Heart right ventricle (tissue), 16 donors: ENCODE results near the gene AADAT. TPM values are rescaled to one million over a fixed set of nuclear protein-coding genes. Genes with fewer than 3 reads are reported as not detected.

Experiments
- ATAC-seq, 8 donors: fragments of 200-7000 bp; cut with Tn5 transposase; one replicate each; pipeline ENCODE4 v1.9.1; 2020; ENCODE audit warnings: mild to moderate bottlenecking in 8 of 8, moderate library complexity in 8 of 8, moderate number of reproducible peaks in 1 of 8
- DNase-seq, 2 donors: peaks; one replicate each; pipeline ENCODE4 v3.0.0-alpha.2; 2020
- H3K27ac ChIP-seq, 10 donors: fragments of 200-600 bp; sonication (generic) in 2 of 10; one replicate each; pipeline versions ENCODE4 v1.5.0 to v1.8.0; 2020 to 2022; ENCODE audit warnings: mild to moderate bottlenecking in 3 of 10
- H3K27me3 ChIP-seq, 7 donors: fragments of 200-600 bp; one replicate each; pipeline ENCODE4 v1.8.0; 2021 to 2022; ENCODE audit warnings: mild to moderate bottlenecking in 2 of 7
- H3K36me3 ChIP-seq, 9 donors: fragments of 200-600 bp; sonication (generic) in 1 of 9; one replicate each; pipeline versions ENCODE4 v1.5.0 to v1.8.0; 2020 to 2022; ENCODE audit warnings: mild to moderate bottlenecking in 2 of 9
- H3K4me1 ChIP-seq, 9 donors: fragments of 200-600 bp; sonication (generic) in 1 of 9; one replicate each; pipeline versions ENCODE4 v1.5.0 to v1.8.0; 2020 to 2022; ENCODE audit warnings: mild to moderate bottlenecking in 4 of 9
- H3K4me3 ChIP-seq, 10 donors: fragments of 200-600 bp; sonication (generic) in 2 of 10; one replicate each; pipeline versions ENCODE4 v1.5.0 to v1.8.0; 2020 to 2022; ENCODE audit warnings: mild to moderate bottlenecking in 7 of 10, moderate library complexity in 2 of 10
- H3K9me3 ChIP-seq, 11 donors: fragments of 200-600 bp in 10 of 11; sonication (generic) in 2 of 11; one replicate each; pipeline versions ENCODE4 v1.5.0 to v1.8.0; 2013 to 2022; ENCODE audit warnings: mild to moderate bottlenecking in 2 of 11, control low read depth in 1 of 11, moderate library complexity in 1 of 11
- WGBS, 2 donors: extraction: QIAGEN DNeasy Blood & Tissue Kit; methylation state at CpG; one replicate each; pipeline ENCODE4 v1.1.7; 2013; ENCODE audit warnings: inconsistent platforms in 1 of 2; 5-methylcytosine and 5-hydroxymethylcytosine counted together
- intact Hi-C, 10 donors: fragments of 100-400 bp; cut with DNase I; formaldehyde crosslinking; loops; one replicate each; pipeline versions ENCODE4 v1.11.1 to v1.14.2; 2022
- polyA plus RNA-seq, 2 donors: library from polyadenylated mRNA; stranded (reverse); fragments of 200-250 nt; gene quantifications; one replicate each; pipeline ENCODE4 v1.2.3, GENCODE V29; 2013
- total RNA-seq, 10 donors: library from RNA; stranded (reverse); fragmentation: NEBNext Ultra II Directional in 3 of 10; extraction: Animal tissue kit (Norgen Biotek cat#: 25700) in 3 of 10; gene quantifications; one replicate each; pipeline versions ENCODE4 v1.2.1 to v1.2.4, GENCODE V29; 2021 to 2023
- TF ChIP-seq, protein P1 (sequence below), 9 donors: fragments of 200-600 bp; sonication (generic) in 2 of 9; IDR thresholded peaks; one replicate each; pipeline versions ENCODE4 v1.5.0 to v1.8.0; 2021 to 2022; ENCODE audit warnings: antibody characterized with exemption in 9 of 9, mild to moderate bottlenecking in 5 of 9, moderate library complexity in 1 of 9
- donor health status: Arrhythmogenic right ventricular cardiomyopathy.
- donor health status: ischemic (EF 13 %, LVEDD 7.1; RV severe dilation, severe dysfunction).
- donor health status: healthy with polysubstance abuse.
- donor health status: DM: no; HTN: yes; CAD: no.
- donor health status: DM: no; HTN: no; CAD: no.
- donor health status: ischemic (EF 25% LVEDD 6.9; RV normal size, moderate dysfunction).
- donor health status: ischemic (EF 25% LVEDD 5.7; RV mildly dilated, moderate dysfunction).
- donor health status: healthy.
- donor health status: DM: yes; HTN: yes; CAD: no.
- donor health status: Ischemic cardiomyopathy.
- donor health status: ischemic (EF 35%, LVEDD 5.7; RV mildly dilated, moderate dysfunction).
- donor health status: nonischemic (EF 11% LVEDD 7.7; RV severe dilation, severe dysfunction).
- donor health status: DM: yes; HTN: yes; CAD: no.
- donor health status: PGD.
- donor health status: ischemic (EF 29% LVEDD 5.4; RV normal size, mild dysfunction).
- donor health status: nonischemic (EF 23%, LVEDD 6.1; RV moderate dilation, normal function).

Gene AADAT
- total and polyA plus RNA-seq, 12 donors: 0.82 to 3.5 (median 1.7) TPM

DNA sequence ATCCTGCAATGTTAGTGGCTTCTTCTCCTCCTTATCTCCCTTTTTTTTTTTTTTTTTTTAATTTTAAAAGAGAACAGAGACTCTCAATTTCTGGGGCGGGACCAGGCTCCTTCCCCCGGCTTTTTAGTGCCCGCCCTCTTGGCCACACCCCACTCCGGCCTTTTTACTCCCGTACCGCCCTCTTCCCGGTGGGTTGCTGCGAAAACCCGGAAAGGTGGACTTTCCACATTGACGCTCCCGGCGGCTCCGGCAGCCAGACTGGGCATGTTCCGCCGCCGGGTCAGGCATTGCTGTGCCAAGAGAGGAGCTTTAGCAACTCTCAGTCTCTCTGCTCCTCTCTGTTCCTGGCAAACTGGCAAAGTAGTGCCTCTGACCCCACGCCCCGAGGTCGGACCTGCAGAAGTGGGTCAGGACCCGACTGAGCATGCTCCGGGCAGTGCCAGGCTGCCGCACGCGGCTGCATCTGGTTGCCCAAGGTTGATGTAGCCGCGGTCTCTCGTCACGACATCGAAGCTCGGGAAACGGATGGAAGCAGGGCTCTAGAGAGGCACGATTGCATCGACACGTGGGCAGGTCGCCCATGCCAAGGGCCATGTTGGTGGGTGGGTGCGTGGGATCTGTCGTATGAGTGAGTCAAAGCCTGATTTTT lies 62.5 kb downstream of the AADAT start:
- no peaks in the 10 kb centered on the region for H3K36me3 ChIP-seq
- H3K4me3 ChIP-seq: peak overlapping the region; percentile 50 to 99 (median 88)
- DNase-seq (peak; percentile 93 to 98), ATAC-seq (peak; percentile 87 to 99 (median 96))
- peaks cover 0 to 20% (median 12%) of the 10 kb centered on the region in 9 donors for H3K4me1 ChIP-seq
- H3K27me3 ChIP-seq: peaks cover 0 to 36% (median 0%) of the 10 kb centered on the region in 7 donors
- intact Hi-C loops: loop anchor here in 6 of 10 donors (5.0 to 10.0 kb wide), 3 partner anchors 410 to 415 kb away; partner anchors contain the start of gene NEK1 (in 5 of the 6)
- TF ChIP-seq, protein P1, sequence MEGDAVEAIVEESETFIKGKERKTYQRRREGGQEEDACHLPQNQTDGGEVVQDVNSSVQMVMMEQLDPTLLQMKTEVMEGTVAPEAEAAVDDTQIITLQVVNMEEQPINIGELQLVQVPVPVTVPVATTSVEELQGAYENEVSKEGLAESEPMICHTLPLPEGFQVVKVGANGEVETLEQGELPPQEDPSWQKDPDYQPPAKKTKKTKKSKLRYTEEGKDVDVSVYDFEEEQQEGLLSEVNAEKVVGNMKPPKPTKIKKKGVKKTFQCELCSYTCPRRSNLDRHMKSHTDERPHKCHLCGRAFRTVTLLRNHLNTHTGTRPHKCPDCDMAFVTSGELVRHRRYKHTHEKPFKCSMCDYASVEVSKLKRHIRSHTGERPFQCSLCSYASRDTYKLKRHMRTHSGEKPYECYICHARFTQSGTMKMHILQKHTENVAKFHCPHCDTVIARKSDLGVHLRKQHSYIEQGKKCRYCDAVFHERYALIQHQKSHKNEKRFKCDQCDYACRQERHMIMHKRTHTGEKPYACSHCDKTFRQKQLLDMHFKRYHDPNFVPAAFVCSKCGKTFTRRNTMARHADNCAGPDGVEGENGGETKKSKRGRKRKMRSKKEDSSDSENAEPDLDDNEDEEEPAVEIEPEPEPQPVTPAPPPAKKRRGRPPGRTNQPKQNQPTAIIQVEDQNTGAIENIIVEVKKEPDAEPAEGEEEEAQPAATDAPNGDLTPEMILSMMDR (IDR thresholded peaks at IDR 0.05): no peak
- peak overlapping the region in 8 of 10 donors; percentile 34 to 93 (median 88) for H3K27ac ChIP-seq
- H3K9me3 ChIP-seq: peaks cover 0 to 5% (median 0%) of the 10 kb centered on the region in 11 donors
- WGBS, 2 donors: 3 to 4% methylated on average over 37 of the region's 37 CpGs

DNA sequence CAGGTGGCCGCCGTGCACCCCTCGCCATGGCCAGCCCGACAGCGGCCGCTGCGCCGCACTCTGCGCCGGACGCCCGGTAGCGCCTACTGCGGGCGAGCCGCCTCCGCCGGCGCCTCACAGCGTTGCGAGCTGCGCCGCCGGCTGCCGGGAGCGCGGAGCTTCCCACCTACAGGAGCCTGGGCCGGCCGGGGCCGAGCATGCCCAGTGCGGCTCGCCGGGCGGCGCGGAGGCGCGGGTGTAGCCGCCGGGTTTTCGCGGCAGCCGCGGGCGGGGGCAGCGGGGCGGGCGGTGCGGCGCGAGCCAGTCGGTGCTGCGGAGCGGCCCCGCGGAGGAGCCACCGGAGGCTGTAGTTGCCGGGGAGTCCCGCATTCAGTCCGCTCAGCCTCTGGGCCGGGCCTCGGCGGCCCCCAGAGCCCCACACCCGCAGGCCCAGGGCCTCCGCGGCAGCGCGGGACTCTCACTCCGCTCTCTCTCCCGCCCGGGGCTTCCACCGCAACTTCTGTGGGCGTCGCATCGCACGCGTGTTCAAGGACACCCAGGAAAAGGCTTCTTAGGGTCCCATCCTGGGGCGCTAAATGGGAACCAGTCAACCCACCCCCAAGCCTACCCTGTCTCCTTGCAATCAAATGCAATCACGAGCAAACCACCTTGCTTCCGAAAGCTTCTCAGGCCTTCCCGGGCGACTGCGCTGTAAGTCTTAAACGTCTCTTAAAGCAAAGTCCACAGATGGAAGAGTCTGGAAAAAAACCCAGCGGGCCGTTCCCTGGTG lies 63.3 kb downstream of the AADAT start, which contains the start of gene MFAP3L:
MFAP3L (minus strand) TSS at position 143 of the 769 bp plus-strand sequence. CDS start 20,518 bp downstream, outside the sequence.
- TF ChIP-seq, protein P1 (IDR thresholded peaks at IDR 0.05): peak in 3 of 9 donors; percentile 9 to 41 (median 32)
- Histone ChIP-seq H3K27me3 (peaks cover 0 to 36% (median 0%) of the 10 kb centered on the region in 7 donors), H3K27ac (peak within 1 kb of the TSS in 9 of 10 donors; percentile 85 to 93 (median 88)), H3K4me1 (peaks cover 0 to 20% (median 12%) of the 10 kb centered on the region in 9 donors), H3K4me3 (peak within 1 kb of the TSS; percentile 50 to 99 (median 88)), H3K36me3 (no peaks in the 10 kb centered on the region), H3K9me3 (peaks cover 0 to 5% (median 0%) of the 10 kb centered on the region in 11 donors)
- intact Hi-C loops: loop anchor here in 7 of 10 donors (1.0 to 10.0 kb wide), 4 partner anchors 409 to 414 kb away; partner anchors contain the start of gene NEK1 (in 6 of the 7)
- 0% methylated on average over 70 to 86 of the region's 86 CpGs for WGBS, 2 donors
- ATAC-seq (peak; percentile 87 to 98 (median 94)), DNase-seq (peak; percentile 84 to 91)

DNA sequence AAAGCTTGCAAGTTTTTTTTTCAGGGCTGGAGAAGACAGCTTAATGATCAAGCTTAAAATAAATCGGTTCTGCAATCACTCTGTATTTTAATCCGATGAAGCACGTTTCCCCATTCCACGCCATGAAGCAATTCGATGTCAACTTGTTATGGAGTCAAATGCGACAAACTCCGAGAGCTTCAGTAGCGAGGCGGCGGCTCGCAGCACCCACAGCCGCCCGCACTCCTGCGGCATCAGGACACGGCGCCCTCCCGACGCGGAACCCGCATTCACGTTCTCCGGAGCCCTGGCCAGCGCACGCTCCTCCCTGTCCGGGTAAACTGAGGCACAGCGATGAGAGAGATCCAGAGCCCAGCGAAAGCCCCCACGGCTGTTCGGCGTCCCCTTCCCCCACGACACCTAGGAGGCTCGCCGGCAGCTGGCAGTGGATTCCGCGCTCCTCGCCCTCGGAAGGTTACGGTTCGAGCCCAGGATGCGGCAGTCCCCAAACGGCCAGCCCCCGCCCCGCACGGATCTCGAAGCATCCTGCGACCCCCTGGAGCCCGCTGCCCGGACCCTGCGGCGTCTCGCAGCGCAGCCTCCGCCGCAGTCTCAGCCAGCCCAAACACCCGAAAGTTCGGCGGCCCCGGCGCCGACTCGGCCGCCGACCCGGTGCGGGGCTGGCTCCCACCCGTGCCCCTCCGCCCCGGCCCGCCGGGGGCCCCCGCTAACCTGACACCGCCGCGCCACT lies 64.1 kb downstream of the AADAT start:
- 3 to 5% methylated on average over 69 to 74 of the region's 74 CpGs for WGBS, 2 donors
- peak overlapping the region in 7 of 10 donors; percentile 26 to 91 (median 85) for H3K27ac ChIP-seq
- no peak for ATAC-seq
- TF ChIP-seq, protein P1 (IDR thresholded peaks at IDR 0.05): no peak
- H3K4me3 ChIP-seq: peak overlapping the region; percentile 48 to 99 (median 88)
- DNase-seq: peak; percentile 12 to 27
- intact Hi-C loops: loop anchor here in 7 of 10 donors (1.0 to 10.0 kb wide), 4 partner anchors 408 to 413 kb away; partner anchors contain the start of gene NEK1 (in 6 of the 7)
- H3K27me3 ChIP-seq: peaks cover 0 to 36% (median 0%) of the 10 kb centered on the region in 7 donors
- peaks cover 0 to 20% (median 12%) of the 10 kb centered on the region in 9 donors for H3K4me1 ChIP-seq
- H3K9me3 ChIP-seq: peaks cover 0 to 5% (median 0%) of the 10 kb centered on the region in 11 donors
- no peaks in the 10 kb centered on the region for H3K36me3 ChIP-seq
